Thymus (tissue), 11 donors: ENCODE measurements around the gene SPEM3. TPM values are rescaled to one million over a fixed set of nuclear protein-coding genes. Genes with fewer than 3 reads are reported as not detected.
"Not testable (repeated sequence)": the region's sequence is repeated elsewhere in the genome, so short reads cannot be mapped to it uniquely, and the experiment has no call there.

Experiments used
- DNase-seq, 9 donors: peaks; one replicate each; pipeline ENCODE4 v3.0.0-alpha.2; 2013; ENCODE audit warnings: low spot score in 9 of 9, low read depth in 6 of 9, missing footprints in 1 of 9
- H3K27ac ChIP-seq, 2 donors: one replicate each; pipeline ENCODE4 v1.5.1; 2013; ENCODE audit warnings: control low read depth in 1 of 2, low read depth in 1 of 2, low read length in 1 of 2, mild to moderate bottlenecking in 1 of 2, moderate library complexity in 1 of 2
- H3K27me3 ChIP-seq, 2 donors: one replicate each; pipeline ENCODE4 v1.5.1; 2013; ENCODE audit warnings: low read length in 1 of 2; ENCODE audit not compliant: control insufficient read depth in 2 of 2, insufficient read depth in 1 of 2
- H3K36me3 ChIP-seq, 2 donors: one replicate each; pipeline ENCODE4 v1.5.1; 2013; ENCODE audit warnings: low read length in 1 of 2, mild to moderate bottlenecking in 1 of 2, moderate library complexity in 1 of 2; ENCODE audit not compliant: control insufficient read depth in 2 of 2, insufficient read depth in 2 of 2
- H3K4me1 ChIP-seq, 2 donors: one replicate each; pipeline ENCODE4 v1.5.1; 2013; ENCODE audit warnings: low read length in 2 of 2; ENCODE audit not compliant: control insufficient read depth in 2 of 2, insufficient read depth in 2 of 2
- H3K4me3 ChIP-seq, 2 donors: one replicate each; pipeline ENCODE4 v1.5.1; 2013; ENCODE audit warnings: low read length in 2 of 2, control low read depth in 1 of 2, mild to moderate bottlenecking in 1 of 2
- H3K9me3 ChIP-seq, 2 donors: one replicate each; pipeline ENCODE4 v1.5.1; 2013; ENCODE audit warnings: low read length in 1 of 2, mild to moderate bottlenecking in 1 of 2; ENCODE audit not compliant: control insufficient read depth in 2 of 2, insufficient read depth in 1 of 2
- WGBS: extraction: QIAGEN DNeasy Blood & Tissue Kit; methylation state at CpG from one replicate; pipeline ENCODE4 v1.1.7; 2013; 5-methylcytosine and 5-hydroxymethylcytosine counted together
- polyA plus RNA-seq: library from polyadenylated mRNA; stranded (reverse); fragments of 200-250 nt; gene quantifications from one replicate; pipeline ENCODE4 v1.2.3, GENCODE V29; 2013
- total RNA-seq: library from RNA; stranded (reverse); fragments of 120-200 nt; gene quantifications from one replicate; pipeline ENCODE4 v1.2.4, GENCODE V29; 2013
- donor health status: healthy.

SPEM3 gene
- total and polyA plus RNA-seq, 2 donors, result not detected

- H3K4me1 ChIP-seq, result peaks cover 1 to 18% of the 10 kb centered on the region in 2 donors
- H3K4me3 ChIP-seq, H3K27ac ChIP-seq, H3K27me3 ChIP-seq, H3K9me3 ChIP-seq, DNase-seq: not testable (repeated sequence)
- H3K36me3 ChIP-seq, result peaks cover 23 to 24% of the 10 kb centered on the region in 2 donors
- 96% methylated on average over 8 of the region's 8 CpGs for WGBS
Measured at GRCh38 chr17:7470457-7470973, 41.9 kb downstream of the SPEM3 start.

- H3K4me3 ChIP-seq, result no peak overlapping the region
- no peaks in the 10 kb centered on the region for H3K9me3 ChIP-seq
- DNase-seq, result no peak
- peak overlapping the region in 1 of 2 donors; percentile 39 for H3K27ac ChIP-seq
- WGBS, result 84% methylated on average over 2 of the region's 2 CpGs
- H3K27me3 ChIP-seq, result no peaks in the 10 kb centered on the region
- H3K36me3 ChIP-seq, result peaks cover 11 to 13% of the 10 kb centered on the region in 2 donors
- H3K4me1 ChIP-seq, result peaks cover 4 to 26% of the 10 kb centered on the region in 2 donors
Measured at GRCh38 chr17:7471729-7472128, 43.1 kb downstream of the SPEM3 start.

GRCh38 chr17:7474767-7475166, 46.1 kb downstream of the SPEM3 start:
- not testable (repeated sequence) for H3K27ac ChIP-seq, H3K36me3 ChIP-seq, H3K27me3 ChIP-seq, H3K4me3 ChIP-seq, H3K9me3 ChIP-seq, DNase-seq
- H3K4me1 ChIP-seq, result peaks cover 18 to 36% of the 10 kb centered on the region in 2 donors
- 96% methylated on average over 8 of the region's 8 CpGs for WGBS

GRCh38 chr17:7475764-7476422, 47.2 kb downstream of the SPEM3 start:
- Histone ChIP-seq H3K27me3 (no peaks in the 10 kb centered on the region), H3K9me3 (no peaks in the 10 kb centered on the region), H3K36me3 (peaks cover 3 to 6% of the 10 kb centered on the region in 2 donors), H3K4me3 (no peak overlapping the region), H3K27ac (peak overlapping the region; percentile 1 to 88), H3K4me1 (peaks cover 23 to 47% of the 10 kb centered on the region in 2 donors)
- no peak for DNase-seq
- WGBS, result 93% methylated on average over 15 of the region's 15 CpGs

- Histone ChIP-seq H3K9me3 (no peaks in the 10 kb centered on the region), H3K27ac (peak overlapping the region; percentile 64 to 88), H3K4me1 (peaks cover 23 to 51% of the 10 kb centered on the region in 2 donors), H3K4me3 (no peak overlapping the region), H3K27me3 (no peaks in the 10 kb centered on the region), H3K36me3 (peaks cover 3 to 6% of the 10 kb centered on the region in 2 donors)
- DNase-seq, result peak in 1 of 9 donors; percentile 13
- 74% methylated on average over 3 of the region's 3 CpGs for WGBS
Measured at GRCh38 chr17:7476494-7476893, 47.8 kb downstream of the SPEM3 start.

GRCh38 chr17:7476951-7477350, 48.3 kb downstream of the SPEM3 start:
- peak overlapping the region in 1 of 2 donors; percentile 69 for H3K4me3 ChIP-seq
- 96% methylated on average over 5 of the region's 5 CpGs for WGBS
- H3K36me3 ChIP-seq, result peaks cover 3 to 6% of the 10 kb centered on the region in 2 donors
- H3K27me3 ChIP-seq, result no peaks in the 10 kb centered on the region
- peaks cover 23 to 52% of the 10 kb centered on the region in 2 donors for H3K4me1 ChIP-seq
- no peaks in the 10 kb centered on the region for H3K9me3 ChIP-seq
- no peak for DNase-seq
- H3K27ac ChIP-seq, result peak overlapping the region; percentile 36 to 88

- Histone ChIP-seq H3K27me3 (no peaks in the 10 kb centered on the region), H3K4me3 (peak overlapping the region; percentile 69 to 97), H3K4me1 (peaks cover 23 to 55% of the 10 kb centered on the region in 2 donors), H3K27ac (peak overlapping the region; percentile 88 to 98), H3K36me3 (peaks cover 3 to 6% of the 10 kb centered on the region in 2 donors), H3K9me3 (no peaks in the 10 kb centered on the region)
- peak in 3 of 9 donors; percentile 44 to 65 (median 48) for DNase-seq
- 58% methylated on average over 26 of the region's 26 CpGs for WGBS
Measured at GRCh38 chr17:7477392-7478275, 49.0 kb downstream of the SPEM3 start.

GRCh38 chr17:7478276-7479212, 49.9 kb downstream of the SPEM3 start:
- 32% methylated on average over 40 of the region's 40 CpGs for WGBS
- Histone ChIP-seq H3K27me3 (no peaks in the 10 kb centered on the region), H3K36me3 (peaks cover 3 to 6% of the 10 kb centered on the region in 2 donors), H3K4me1 (peaks cover 23 to 62% of the 10 kb centered on the region in 2 donors), H3K9me3 (no peaks in the 10 kb centered on the region), H3K4me3 (peak overlapping the region; percentile 69 to 97), H3K27ac (peak overlapping the region; percentile 88 to 98)
- peak in 4 of 9 donors; percentile 53 to 78 (median 62) for DNase-seq
